Erythroblast (primary cell): ENCODE data around the gene HM13.

ENCODE experiments used
- GATA1 ChIP-seq: IDR thresholded peaks from 2 replicates; pipeline ENCODE4 v1.6.1; 2011; ENCODE audit warnings: low read depth, mild to moderate bottlenecking, control low read depth, low read length, moderate library complexity
- POLR2A ChIP-seq: IDR thresholded peaks from 2 replicates; pipeline ENCODE4 v1.6.1; 2011; ENCODE audit warnings: mild to moderate bottlenecking, low read length

DNA sequence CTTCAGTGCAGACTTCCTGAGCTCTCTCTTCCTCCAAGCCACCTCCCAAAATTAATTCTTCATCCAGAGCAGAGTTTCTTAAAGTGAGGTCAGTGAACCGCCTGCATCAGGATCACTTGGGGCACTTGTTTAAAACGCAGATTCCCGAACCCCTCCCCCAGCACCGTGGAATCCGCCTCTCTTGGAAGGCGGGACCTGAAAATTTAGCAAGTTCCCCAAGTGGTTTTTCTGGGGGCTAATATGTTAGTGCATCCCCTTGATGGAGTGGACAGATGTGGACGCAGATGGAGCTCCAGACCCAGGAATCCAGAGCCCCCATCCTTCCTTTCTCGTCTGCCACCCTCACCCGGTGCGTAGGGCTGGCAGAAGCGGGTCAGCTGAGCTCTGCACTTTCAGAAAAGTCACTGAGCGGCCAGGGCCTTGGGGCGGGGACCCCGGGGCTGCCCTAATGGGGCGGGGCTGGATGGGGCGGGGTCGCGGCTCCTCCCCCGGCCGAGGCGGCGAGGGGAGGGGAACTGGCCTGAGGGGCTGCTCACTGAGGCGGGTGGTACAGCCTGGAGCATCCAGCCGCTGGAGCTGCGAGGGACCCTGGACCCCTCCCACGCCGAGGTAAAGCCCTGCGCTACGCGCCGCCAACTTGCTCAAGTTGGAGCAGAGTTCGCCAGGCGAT is 39.3 kb upstream of the HM13 start, which contains the start of the genes DEFB124 and REM1:
- TF ChIP-seq POLR2A, result no peak
- TF ChIP-seq GATA1, result no peak
